IMR-90 (cell line): ENCODE results near the gene SIAH1. TPM values are rescaled to one million over a fixed set of nuclear protein-coding genes. Genes with fewer than 3 reads are reported as not detected.

Experiments used
- ATAC-seq: fragments of 200-7000 bp; cut with Tn5 transposase; 2 replicates; pipeline ENCODE4 v1.9.1; 2020; ENCODE audit warnings: low read depth, mild to moderate bottlenecking, moderate library complexity
- BruUV-seq: library from RNA; stranded (reverse); fragments of 400-500 nt; replicated peaks from 2 replicates; lab custom pipeline; 2021; lab: Mats Ljungman, UMichigan
- CTCF ChIA-PET: fragments of 300-600 bp; formaldehyde crosslinking; extraction: SDS; loops from one replicate; lab custom pipeline; 2021; ENCODE audit warnings: antibody characterized with exemption; lab: Yijun Ruan, JAX
- POLR2A ChIA-PET: fragments of 300-600 bp; sonication (Branson Sonifier 250); formaldehyde crosslinking; loops from one replicate; lab custom pipeline; 2022; ENCODE audit warnings: antibody characterized with exemption; ENCODE audit not compliant: unreplicated experiment; lab: Charles Lee
- DNase-seq: peaks from one replicate; pipeline ENCODE4 v3.0.0; 2013
- H2AFZ ChIP-seq: replicated peaks from 2 replicates; pipeline ENCODE3; 2013; ENCODE audit warnings: low read length, mild to moderate bottlenecking; ENCODE audit not compliant: poor library complexity
- H2AK5ac ChIP-seq: 2 replicates; pipeline ENCODE4 v1.6.1; 2013; ENCODE audit warnings: low read depth, low read length, inconsistent platforms
- H2AK9ac ChIP-seq: replicated peaks from 2 replicates; pipeline ENCODE3; 2013; ENCODE audit warnings: mild to moderate bottlenecking, low read depth, low read length, moderate library complexity; ENCODE audit not compliant: poor library complexity
- H2BK120ac ChIP-seq: 2 replicates; pipeline ENCODE4 v1.6.1; 2013; ENCODE audit warnings: low read depth, low read length, inconsistent platforms
- H2BK15ac ChIP-seq: 3 replicates; pipeline ENCODE4 v1.6.1; 2013; ENCODE audit warnings: low read depth, low read length, inconsistent platforms
- H2BK20ac ChIP-seq: 2 replicates; pipeline ENCODE4 v1.6.1; 2013; ENCODE audit warnings: low read depth, mild to moderate bottlenecking, inconsistent platforms, low read length, moderate library complexity
- H2BK5ac ChIP-seq: 2 replicates; pipeline ENCODE4 v1.6.1; 2013; ENCODE audit warnings: mild to moderate bottlenecking, low read depth, low read length, inconsistent platforms; ENCODE audit not compliant: poor library complexity, severe bottlenecking
- H3K14ac ChIP-seq: replicated peaks from 2 replicates; pipeline ENCODE4 v1.6.1; 2013; ENCODE audit warnings: low read depth, low read length, inconsistent platforms
- H3K18ac ChIP-seq: 2 replicates; pipeline ENCODE4 v1.6.1; 2013; ENCODE audit warnings: low read depth, low read length, control low read depth
- H3K23ac ChIP-seq: 2 replicates; pipeline ENCODE4 v1.6.1; 2013; ENCODE audit warnings: low read depth, low read length, inconsistent platforms
- H3K27ac ChIP-seq: 2 replicates; pipeline ENCODE4 v1.5.1; 2013; ENCODE audit warnings: mild to moderate bottlenecking, control low read depth, low read length; ENCODE audit not compliant: insufficient read depth
- H3K27me3 ChIP-seq: 2 replicates; pipeline ENCODE4 v1.6.1; 2013; ENCODE audit warnings: low read length; ENCODE audit not compliant: control insufficient read depth, insufficient read depth
- H3K36me3 ChIP-seq: 2 replicates; pipeline ENCODE4 v1.6.1; 2013; ENCODE audit warnings: low read length, mixed read lengths; ENCODE audit not compliant: control insufficient read depth, insufficient read depth
- H3K4ac ChIP-seq: 2 replicates; pipeline ENCODE4 v1.6.1; 2013; ENCODE audit warnings: low read depth, low read length, inconsistent platforms
- H3K4me1 ChIP-seq: 2 replicates; pipeline ENCODE4 v1.6.1; 2013; ENCODE audit warnings: low read length, mixed read lengths; ENCODE audit not compliant: control insufficient read depth, insufficient read depth
- H3K4me2 ChIP-seq: 2 replicates; pipeline ENCODE4 v1.6.1; 2013; ENCODE audit warnings: low read depth, mild to moderate bottlenecking, control low read depth, low read length, moderate library complexity
- H3K4me3 ChIP-seq: 2 replicates; pipeline ENCODE4 v1.5.1; 2013; ENCODE audit warnings: low read depth, mild to moderate bottlenecking, control low read depth, low read length, moderate library complexity; ENCODE audit not compliant: insufficient read depth
- H3K56ac ChIP-seq: 2 replicates; pipeline ENCODE4 v1.6.1; 2013; ENCODE audit warnings: low read length, inconsistent platforms; ENCODE audit not compliant: insufficient read depth; ENCODE audit errors: extremely low read depth
- H3K79me1 ChIP-seq, 2 experiments: 2 replicates each; pipeline ENCODE4 v1.6.1; 2013; ENCODE audit warnings: low read length in 2 of 2, inconsistent platforms in 1 of 2, low read depth in 1 of 2
- H3K9ac ChIP-seq: 2 replicates; pipeline ENCODE4 v1.6.1; 2013; ENCODE audit warnings: low read depth, low read length, control low read depth
- H3K9me1 ChIP-seq: 2 replicates; pipeline ENCODE4 v1.6.1; 2013; ENCODE audit warnings: low read length, inconsistent platforms; ENCODE audit not compliant: insufficient read depth
- H3K9me3 ChIP-seq: 2 replicates; pipeline ENCODE4 v1.6.1; 2013; ENCODE audit warnings: low read length; ENCODE audit not compliant: control insufficient read depth, insufficient read depth
- H4K20me1 ChIP-seq: 2 replicates; pipeline ENCODE4 v1.6.1; 2013; ENCODE audit warnings: low read length, inconsistent platforms; ENCODE audit not compliant: insufficient read depth
- H4K5ac ChIP-seq: 2 replicates; pipeline ENCODE4 v1.6.1; 2013; ENCODE audit warnings: mild to moderate bottlenecking, low read depth, low read length, control low read depth
- H4K8ac ChIP-seq, 2 experiments: 2 replicates each; pipeline ENCODE4 v1.6.1; 2013; ENCODE audit warnings: low read depth in 2 of 2, low read length in 2 of 2, control low read depth in 1 of 2, inconsistent platforms in 1 of 2
- H4K91ac ChIP-seq: 2 replicates; pipeline ENCODE4 v1.6.1; 2013; ENCODE audit warnings: low read depth, low read length, inconsistent platforms; ENCODE audit not compliant: insufficient read depth
- BHLHE40 ChIP-seq: fragments of 150-350 bp; IDR thresholded peaks from 2 replicates; pipeline ENCODE4 v1.6.1; 2016; ENCODE audit warnings: mild to moderate bottlenecking, low read depth, low read length
- CEBPB ChIP-seq: IDR thresholded peaks from 2 replicates; pipeline ENCODE4 v1.6.1; 2012; ENCODE audit warnings: low read depth, low read length, improper control_type of control experiment
- CHD1 ChIP-seq: IDR thresholded peaks from 2 replicates; pipeline ENCODE4 v1.6.1; 2012; ENCODE audit warnings: low read depth, low read length, improper control_type of control experiment
- CTCF ChIP-seq: conservative IDR thresholded peaks from 2 replicates; pipeline ENCODE4 v1.5.1; 2012; ENCODE audit warnings: mild to moderate bottlenecking, low read depth, low read length, improper control_type of control experiment
- ELK1 ChIP-seq: fragments of 150-350 bp; IDR thresholded peaks from 2 replicates; pipeline ENCODE4 v1.6.1; 2016; ENCODE audit warnings: low read depth, mild to moderate bottlenecking, low read length, moderate library complexity, borderline replicate concordance
- FOS ChIP-seq: fragments of 150-350 bp; IDR thresholded peaks from 2 replicates; pipeline ENCODE4 v1.6.1; 2016; ENCODE audit warnings: low read depth, low read length
- NFE2L2 ChIP-seq: fragments of 150-350 bp; IDR thresholded peaks from 2 replicates; pipeline ENCODE4 v1.6.1; 2016; ENCODE audit warnings: low read depth, mild to moderate bottlenecking, low read length
- RAD21 ChIP-seq: IDR thresholded peaks from 2 replicates; pipeline ENCODE4 v1.6.1; 2012; ENCODE audit warnings: low read length, improper control_type of control experiment
- RCOR1 ChIP-seq: IDR thresholded peaks from 2 replicates; pipeline ENCODE4 v1.6.1; 2012; ENCODE audit warnings: mild to moderate bottlenecking, low read length, improper control_type of control experiment; ENCODE audit not compliant: insufficient replicate concordance
- RFX5 ChIP-seq: IDR thresholded peaks from 2 replicates; pipeline ENCODE4 v1.8.0; 2012; ENCODE audit warnings: low read depth, mild to moderate bottlenecking, low read length, moderate library complexity
- SMC3 ChIP-seq: fragments of 150-350 bp; IDR thresholded peaks from 2 replicates; pipeline ENCODE4 v1.6.1; 2016; ENCODE audit warnings: low read depth, mild to moderate bottlenecking, antibody characterized with exemption, low read length, moderate library complexity
- WGBS, 2 experiments: methylation state at CpG; one replicate each; pipeline versions ENCODE4 v1.1.5 to v1.1.7; 2013; ENCODE audit warnings: missing lambda C conversion rate in 2 of 2; ENCODE audit not compliant: insufficient read length in 1 of 2; ENCODE audit errors: extremely low coverage in 2 of 2; 5-methylcytosine and 5-hydroxymethylcytosine counted together
- dilution Hi-C: fragments of 300-500 bp; cut with HindIII; formaldehyde crosslinking; loops from one replicate; pipeline ENCODE4 v1.14.3; 2018; ENCODE audit warnings: low sequenced_read_pairs; ENCODE audit not compliant: unreplicated experiment
- in situ Hi-C: fragments of 300-500 bp; cut with MboI; formaldehyde crosslinking; loops from 3 replicates; pipeline ENCODE4 v1.14.3; 2019; ENCODE audit warnings: low sequenced_read_pairs, inconsistent platforms, mixed read lengths
- intact Hi-C: fragments of 100-400 bp; cut with micrococcal nuclease; formaldehyde crosslinking; loops from 2 replicates; pipeline ENCODE4 v1.10.0; 2022
- polyA plus RNA-seq, 3 experiments: library from polyadenylated mRNA; depleted of rRNA; stranded (reverse); fragments of >200 nt; gene quantifications; 2 replicates each; pipeline ENCODE4 v1.2.3, GENCODE V29; 2012; ENCODE audit warnings: low replicate concordance in 1 of 3
- total RNA-seq: library from RNA; depleted of rRNA; stranded (reverse); fragments of >200 nt; gene quantifications from 2 replicates; pipeline ENCODE4 v1.2.3, GENCODE V29; 2012
- TF ChIP-seq, protein P1 (sequence below): fragments of 150-350 bp; IDR thresholded peaks from 2 replicates; pipeline ENCODE4 v1.6.1; 2017; ENCODE audit warnings: mild to moderate bottlenecking, antibody characterized with exemption, low read length, low read depth

SIAH1 gene
- total and polyA plus RNA-seq, 2 of the 4 experiments (the other 2 are of a cell fraction), result 10.3 to 17.7 TPM

DNA sequence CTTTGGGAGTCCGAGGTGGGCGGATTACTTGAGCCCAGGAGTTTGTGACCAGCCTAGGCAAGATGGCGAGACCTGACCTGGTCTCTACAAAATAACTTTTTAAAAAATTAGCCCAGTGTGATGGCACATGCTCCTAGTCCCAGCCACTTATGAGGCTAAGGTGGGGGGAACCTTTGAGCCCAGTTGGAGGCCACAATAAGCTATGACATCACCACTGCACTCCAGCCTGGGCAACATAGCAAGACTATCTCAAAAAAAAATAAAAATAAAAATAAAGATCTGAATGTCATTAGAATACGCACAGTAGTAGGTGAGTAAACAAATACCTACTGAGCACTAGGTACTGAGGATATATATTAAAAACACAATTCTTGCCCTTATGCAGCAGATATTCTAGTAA, 3.1 kb downstream of the SIAH1 start:
- TF ChIP-seq RCOR1, result no peak
- TF ChIP-seq RFX5, result no peak
- TF ChIP-seq CTCF, result no peak
- no peak for TF ChIP-seq CHD1
- TF ChIP-seq, protein P1, sequence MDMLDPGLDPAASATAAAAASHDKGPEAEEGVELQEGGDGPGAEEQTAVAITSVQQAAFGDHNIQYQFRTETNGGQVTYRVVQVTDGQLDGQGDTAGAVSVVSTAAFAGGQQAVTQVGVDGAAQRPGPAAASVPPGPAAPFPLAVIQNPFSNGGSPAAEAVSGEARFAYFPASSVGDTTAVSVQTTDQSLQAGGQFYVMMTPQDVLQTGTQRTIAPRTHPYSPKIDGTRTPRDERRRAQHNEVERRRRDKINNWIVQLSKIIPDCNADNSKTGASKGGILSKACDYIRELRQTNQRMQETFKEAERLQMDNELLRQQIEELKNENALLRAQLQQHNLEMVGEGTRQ, result no peak
- TF ChIP-seq RAD21, result no peak
- no peak for TF ChIP-seq FOS
- no peak for TF ChIP-seq CEBPB
- TF ChIP-seq BHLHE40, result no peak
- no peak for TF ChIP-seq NFE2L2
- no peak for TF ChIP-seq SMC3
- no peak for TF ChIP-seq ELK1
- Histone ChIP-seq H3K79me1 (peaks cover 0 to 54% of the 10 kb centered on the region in 2 experiments; a peak in 3 of 4 replicates), H2AFZ (no peak overlapping the region), H3K4ac (no peak overlapping the region), H3K27ac (no peak overlapping the region), H3K27me3 (no peaks in the 10 kb centered on the region), H3K4me1 (peaks cover 9% of the 10 kb centered on the region), H3K4me2 (no peak overlapping the region; the same call in 1 of the 2 replicates), H3K14ac (no peak overlapping the region), H3K18ac (no peak overlapping the region), H3K56ac (no peak overlapping the region), H4K5ac (no peak overlapping the region), H2BK5ac (no peak overlapping the region), H2AK5ac (no peak overlapping the region), H2AK9ac (no peak overlapping the region), H2BK20ac (no peak overlapping the region), H3K9me1 (peaks cover 15% of the 10 kb centered on the region), H4K8ac (no peak overlapping the region), H3K9ac (no peak overlapping the region), H3K4me3 (no peak overlapping the region), H2BK120ac (no peak overlapping the region), H3K36me3 (no peaks in the 10 kb centered on the region), H2BK15ac (no peak overlapping the region), H4K91ac (no peak overlapping the region), H3K9me3 (no peaks in the 10 kb centered on the region), H4K20me1 (peaks cover 58% of the 10 kb centered on the region), H3K23ac (no peak overlapping the region)
- ChIA-PET POLR2A (no interaction called here), CTCF (no interaction called here)
- DNase-seq (no peak), ATAC-seq (no peak)
- no TSS peak for BruUV-seq
- in situ Hi-C loops (no loop called here), dilution Hi-C loops (no loop called here), intact Hi-C loops (loop anchor here (5.0 kb wide), 2 partner anchors 120 to 225 kb away; no protein-coding TSS in a partner anchor)
- 100% methylated on average over 1 of the region's 4 CpGs; no CpG with 5 or more reads in 1 of the 2 experiments for WGBS, 2 experiments
